Frontal cortex (tissue), 4 donors: ENCODE data around the gene CARS1. TPM values are rescaled to one million over a fixed set of nuclear protein-coding genes. Genes with fewer than 3 reads are reported as not detected.

Source experiments
- DNase-seq, 2 donors: peaks; one replicate each; pipeline ENCODE4 v3.0.0; 2012; ENCODE audit warnings: low spot score in 2 of 2
- FAIRE-seq: peaks from 2 replicates; lab custom pipeline; 2012; peaks lifted over from hg19 to GRCh38; lab: Jason Lieb, UNC
- total RNA-seq: library from RNA; depleted of rRNA; stranded (reverse); fragments of >200 nt; gene quantifications from one replicate; pipeline ENCODE4 v1.2.3, GENCODE V29; 2014
- donor health status: control.
- donor health status: control.
- donor health status: control.

CARS1 gene
- 33.8 TPM for total RNA-seq

GRCh38 chr11:3057069-3057963 lies at the start of gene CARS1:
CARS1 (minus strand) TSS chr11:3057423; CDS start chr11:3057367, 56 bp downstream.
- DNase-seq (peak; percentile 93 to 94), FAIRE-seq (no peak)

GRCh38 chr11:3105791-3106735 lies 48.8 kb upstream of the CARS1 start:
- DNase-seq: no peak
- no peak for FAIRE-seq

GRCh38 chr11:3104961-3105790 lies 48.0 kb upstream of the CARS1 start:
- FAIRE-seq (no peak), DNase-seq (peak in 1 of 2 donors; percentile 12)

- DNase-seq (no peak), FAIRE-seq (no peak)
These were observed 47.0 kb upstream of the CARS1 start for GRCh38 chr11:3104051-3104714.

- DNase-seq: no peak
- FAIRE-seq: no peak
These were observed 45.9 kb upstream of the CARS1 start for GRCh38 chr11:3103076-3103475.

- DNase-seq: no peak
- no peak for FAIRE-seq
These were observed 45.4 kb upstream of the CARS1 start for GRCh38 chr11:3102641-3102921.

- no peak for FAIRE-seq
- DNase-seq: no peak
These were observed 44.9 kb upstream of the CARS1 start for GRCh38 chr11:3101921-3102640.

GRCh38 chr11:3099178-3099577 lies 42.0 kb upstream of the CARS1 start:
- DNase-seq (no peak), FAIRE-seq (no peak)

- no peak for DNase-seq
- FAIRE-seq: no peak
These were observed 39.8 kb upstream of the CARS1 start for GRCh38 chr11:3096909-3097530.

- peak; percentile 31 to 37 for DNase-seq
- FAIRE-seq: no peak
These were observed 38.6 kb upstream of the CARS1 start for GRCh38 chr11:3095712-3096361.

GRCh38 chr11:3094223-3094824 lies 37.1 kb upstream of the CARS1 start:
- DNase-seq (peak in 1 of 2 donors; percentile 5), FAIRE-seq (no peak)

- no peak for FAIRE-seq
- DNase-seq: peak in 1 of 2 donors; percentile 7
These were observed 36.3 kb upstream of the CARS1 start for GRCh38 chr11:3093281-3094191.

GRCh38 chr11:3092603-3093141 lies 35.4 kb upstream of the CARS1 start:
- peak in 1 of 2 donors; percentile 28 for DNase-seq
- FAIRE-seq: no peak

GRCh38 chr11:3091846-3092602 lies 34.8 kb upstream of the CARS1 start:
- peak; percentile 85 to 91 for DNase-seq
- no peak for FAIRE-seq

GRCh38 chr11:3091081-3091845 lies 34.0 kb upstream of the CARS1 start:
- DNase-seq (no peak), FAIRE-seq (no peak)
